Breast epithelium (tissue), 4 donors: ENCODE data around the gene SORL1. TPM values are rescaled to one million over a fixed set of nuclear protein-coding genes. Genes with fewer than 3 reads are reported as not detected.

Source experiments
- DNase-seq, 2 donors: peaks; one replicate each; pipeline ENCODE4 v3.0.0-alpha.2; 2019; ENCODE audit warnings: low spot score in 2 of 2
- H3K27ac ChIP-seq, 2 donors: fragments of 200-600 bp; sonication (generic) in 1 of 2; one replicate each; pipeline ENCODE4 v1.5.1; 2016 to 2019; ENCODE audit warnings: mild to moderate bottlenecking in 1 of 2
- H3K27me3 ChIP-seq, 2 donors: fragments of 200-600 bp; sonication (generic) in 1 of 2; one replicate each; pipeline versions ENCODE4 v1.5.1 to v1.6.0; 2017 to 2019; ENCODE audit warnings: control low read depth in 1 of 2, mild to moderate bottlenecking in 1 of 2
- H3K36me3 ChIP-seq: fragments of 200-600 bp; one replicate; pipeline ENCODE4 v1.5.1; 2019
- H3K4me1 ChIP-seq, 2 donors: fragments of 200-600 bp; sonication (generic); one replicate each; pipeline ENCODE4 v1.5.1; 2016 to 2019; ENCODE audit warnings: control low read depth in 1 of 2
- H3K4me3 ChIP-seq, 3 donors: fragments of 200-600 bp; sonication (generic); 1 replicate in 2 of 3; 2 replicates in 1 of 3; pipeline ENCODE4 v1.5.1; 2016 to 2019; ENCODE audit warnings: mild to moderate bottlenecking in 3 of 3, moderate library complexity in 2 of 3
- H3K9me3 ChIP-seq, 2 donors: fragments of 200-600 bp; sonication (generic) in 1 of 2; one replicate each; pipeline ENCODE4 v1.5.1; 2016 to 2019; ENCODE audit warnings: control low read depth in 1 of 2
- CTCF ChIP-seq, 3 donors: fragments of 450-650 bp; IDR thresholded peaks; one replicate each; pipeline ENCODE4 v1.5.1; 2016 to 2017; ENCODE audit warnings: antibody characterized with exemption in 3 of 3, mild to moderate bottlenecking in 3 of 3, moderate library complexity in 3 of 3
- POLR2A ChIP-seq: fragments of 450-650 bp; IDR thresholded peaks from one replicate; pipeline ENCODE4 v1.6.1; 2016; ENCODE audit warnings: antibody characterized with exemption, mild to moderate bottlenecking, moderate library complexity
- POLR2AphosphoS5 ChIP-seq, 3 donors: sonication (generic); formaldehyde crosslinking; IDR thresholded peaks; one replicate each; pipeline ENCODE4 v1.6.1; 2017; ENCODE audit warnings: antibody characterized with exemption in 3 of 3
- intact Hi-C: fragments of 100-400 bp; cut with DNase I; formaldehyde crosslinking; loops from one replicate; pipeline ENCODE4 v1.15.1; 2023; ENCODE audit warnings: low total_unique reads
- total RNA-seq, 3 donors: library from RNA; depleted of rRNA; stranded (reverse); fragments of >200 nt; gene quantifications; one replicate each; pipeline ENCODE4 v1.1.0, GENCODE V29; 2016

SORL1 gene
- total RNA-seq, 3 donors from 2014 or later, result 3.5 to 64.0 (median 50.8) TPM

- Histone ChIP-seq H3K9me3 (no peaks in the 10 kb centered on the region), H3K4me3 (no peak overlapping the region), H3K36me3 (no peaks in the 10 kb centered on the region), H3K27me3 (no peaks in the 10 kb centered on the region), H3K27ac (no peak overlapping the region), H3K4me1 (peaks cover 10 to 12% of the 10 kb centered on the region in 2 donors)
- DNase-seq, result no peak
- TF ChIP-seq POLR2AphosphoS5 (IDR thresholded peaks at IDR 0.05) (no peak), POLR2A (no peak), CTCF (IDR thresholded peaks at IDR 0.05) (no peak)
- intact Hi-C loops, result no loop called here
Measured at GRCh38 chr11:121469910-121470309, 17.8 kb downstream of the SORL1 start.

- peaks cover 3 to 10% of the 10 kb centered on the region in 2 donors for H3K4me1 ChIP-seq
- no peaks in the 10 kb centered on the region for H3K9me3 ChIP-seq
- intact Hi-C loops, result no loop called here
- no peaks in the 10 kb centered on the region for H3K27me3 ChIP-seq
- no peaks in the 10 kb centered on the region for H3K36me3 ChIP-seq
- no peak overlapping the region for H3K27ac ChIP-seq
- H3K4me3 ChIP-seq, result no peak overlapping the region
- no peak for DNase-seq
- TF ChIP-seq POLR2A, result no peak
- TF ChIP-seq CTCF (IDR thresholded peaks at IDR 0.05), result no peak
Measured at GRCh38 chr11:121471167-121471566, 19.1 kb downstream of the SORL1 start.

GRCh38 chr11:121472312-121472711 lies 20.2 kb downstream of the SORL1 start:
- no peak for DNase-seq
- no peaks in the 10 kb centered on the region for H3K27me3 ChIP-seq
- intact Hi-C loops, result no loop called here
- no peak for TF ChIP-seq POLR2AphosphoS5 (IDR thresholded peaks at IDR 0.05)
- TF ChIP-seq POLR2A, result no peak
- TF ChIP-seq CTCF (IDR thresholded peaks at IDR 0.05), result no peak
- no peaks in the 10 kb centered on the region for H3K36me3 ChIP-seq
- no peak overlapping the region for H3K4me3 ChIP-seq
- peaks cover 0 to 7% of the 10 kb centered on the region in 2 donors for H3K4me1 ChIP-seq
- no peaks in the 10 kb centered on the region for H3K9me3 ChIP-seq
- H3K27ac ChIP-seq, result no peak overlapping the region

GRCh38 chr11:121473064-121473777 lies 21.1 kb downstream of the SORL1 start:
- intact Hi-C loops, result no loop called here
- Histone ChIP-seq H3K4me3 (no peak overlapping the region), H3K27ac (no peak overlapping the region)

More at GRCh38 chr11:121473064-121473777, 21.1 kb downstream of the SORL1 start:
- Histone ChIP-seq H3K9me3 (no peaks in the 10 kb centered on the region), H3K36me3 (no peaks in the 10 kb centered on the region), H3K4me1 (peaks cover 0 to 6% of the 10 kb centered on the region in 2 donors), H3K27me3 (no peaks in the 10 kb centered on the region)
- no peak for TF ChIP-seq POLR2AphosphoS5 (IDR thresholded peaks at IDR 0.05)
- no peak for TF ChIP-seq POLR2A
- TF ChIP-seq CTCF (IDR thresholded peaks at IDR 0.05), result no peak
- DNase-seq, result no peak
